K562 (cell line): Measurements from ENCODE around the gene ZMAT1. TPM values are rescaled to one million over a fixed set of nuclear protein-coding genes. Genes with fewer than 3 reads are reported as not detected.

Experiments
- ATAC-seq: fragments of 200-7000 bp; cut with Tn5 transposase; 3 replicates; pipeline ENCODE4 v1.9.1; 2020; ENCODE audit warnings: moderate library complexity
- BruUV-seq: library from RNA; stranded (reverse); fragments of 400-500 nt; replicated peaks from 2 replicates; lab custom pipeline; 2021; lab: Mats Ljungman, UMichigan
- CTCF ChIA-PET: fragments of 300-600 bp; formaldehyde crosslinking; extraction: SDS; loops from one replicate; lab custom pipeline; 2021; ENCODE audit warnings: low intra/inter-chr PET ratio; lab: Yijun Ruan, JAX
- POLR2A ChIA-PET: fragments of 300-600, 350-650 bp; sonication (Branson Sonifier 250); formaldehyde crosslinking; extraction: SDS; loops from one replicate; lab custom pipeline; 2021; ENCODE audit warnings: antibody characterized with exemption, inconsistent platforms; lab: Yijun Ruan, JAX
- DNase-seq, 4 experiments: peaks; one replicate each; pipeline versions ENCODE4 v3.0.0 to v3.0.0-alpha.2; 2011 to 2018; ENCODE audit warnings: low spot score in 3 of 4, mixed read lengths in 3 of 4; ENCODE audit errors: extremely low read depth in 1 of 4
- FAIRE-seq: peaks from 2 replicates; lab custom pipeline; 2011; peaks lifted over from hg19 to GRCh38; lab: Jason Lieb, UNC
- H2AFZ ChIP-seq: 2 replicates; pipeline ENCODE4 v1.6.0; 2011; ENCODE audit warnings: low read depth, low read length, control low read depth, inconsistent platforms
- H3K27ac ChIP-seq: fragments of 200-600 bp; 3 replicates; pipeline ENCODE4 v1.8.0; 2011; ENCODE audit warnings: low read depth, mild to moderate bottlenecking, control low read depth, inconsistent platforms, low read length, moderate library complexity, mixed read lengths; ENCODE audit errors: extremely low read depth
- H3K27me3 ChIP-seq, 2 experiments: fragments of 300-600 bp in 1 of 2; 2 replicates in 1 of 2; 3 replicates in 1 of 2; pipeline versions ENCODE4 v1.6.0 to v1.8.0; 2011; ENCODE audit warnings: inconsistent platforms in 2 of 2, low read length in 2 of 2, mild to moderate bottlenecking in 1 of 2, mixed read lengths in 1 of 2, moderate library complexity in 1 of 2; ENCODE audit not compliant: control insufficient read depth in 2 of 2, insufficient read depth in 2 of 2
- H3K36me3 ChIP-seq: fragments of 300-600 bp; 3 replicates; pipeline ENCODE4 v1.8.0; 2011; ENCODE audit warnings: mild to moderate bottlenecking, low read length, inconsistent platforms; ENCODE audit not compliant: control insufficient read depth, insufficient read depth
- H3K4me1 ChIP-seq, 2 experiments: fragments of 200-600 bp in 1 of 2; replicated peaks in 1 of 2; 2 replicates in 1 of 2; 3 replicates in 1 of 2; pipeline versions ENCODE4 v1.5.1 to v1.8.0; 2011; ENCODE audit warnings: inconsistent platforms in 2 of 2, low read length in 2 of 2, mild to moderate bottlenecking in 1 of 2, mixed read lengths in 1 of 2, moderate library complexity in 1 of 2; ENCODE audit not compliant: control insufficient read depth in 2 of 2, insufficient read depth in 2 of 2
- H3K4me2 ChIP-seq: 2 replicates; pipeline ENCODE4 v1.6.1; 2011; ENCODE audit warnings: low read length, control low read depth, inconsistent platforms, mixed read lengths; ENCODE audit not compliant: insufficient read depth
- H3K4me3 ChIP-seq: fragments of 200-600 bp; sonication (generic), shearing (Covaris generic); 2 replicates; pipeline ENCODE4 v1.5.1; 2016; ENCODE audit warnings: control low read depth, inconsistent platforms
- H3K79me2 ChIP-seq: fragments of 200-600 bp; 3 replicates; pipeline ENCODE4 v1.8.0; 2011; ENCODE audit warnings: low read length, inconsistent platforms; ENCODE audit not compliant: control insufficient read depth, insufficient read depth
- H3K9ac ChIP-seq, 2 experiments: 2 replicates each; pipeline versions ENCODE4 v1.6.0 to v1.6.1; 2011; ENCODE audit warnings: low read depth in 2 of 2, low read length in 2 of 2, control low read depth in 1 of 2, inconsistent platforms in 1 of 2, mild to moderate bottlenecking in 1 of 2, mixed read lengths in 1 of 2; ENCODE audit not compliant: insufficient read depth in 1 of 2
- H3K9me1 ChIP-seq: one replicate; pipeline ENCODE4 v1.6.0; 2011; ENCODE audit warnings: inconsistent platforms, mild to moderate bottlenecking, low read length, moderate library complexity; ENCODE audit not compliant: control insufficient read depth, insufficient read depth
- H3K9me3 ChIP-seq: replicated peaks from 2 replicates; pipeline ENCODE4 v1.5.1; 2011; ENCODE audit warnings: low read depth, low read length, inconsistent platforms; ENCODE audit not compliant: control insufficient read depth, insufficient read depth
- H4K20me1 ChIP-seq: replicated peaks from 2 replicates; pipeline ENCODE4 v1.6.1; 2011; ENCODE audit warnings: low read length, inconsistent platforms, mixed read lengths; ENCODE audit not compliant: control insufficient read depth, insufficient read depth
- ARID2 ChIP-seq: fragments of 450-650 bp; IDR thresholded peaks from 2 replicates; pipeline ENCODE4 v1.6.1; 2017; ENCODE audit warnings: antibody characterized with exemption, mild to moderate bottlenecking
- HCFC1 ChIP-seq: IDR thresholded peaks from 2 replicates; pipeline ENCODE4 v1.6.1; 2012; ENCODE audit warnings: low read depth, low read length, improper control_type of control experiment
- HMG20B ChIP-seq: fragments of 250-450 bp; sonication (Bioruptor Pico); IDR thresholded peaks from 2 replicates; pipeline ENCODE4 v1.5.0; 2021; ENCODE audit warnings: mild to moderate bottlenecking
- MTA2 ChIP-seq: fragments of 450-650 bp; IDR thresholded peaks from 2 replicates; pipeline ENCODE4 v1.6.1; 2016; ENCODE audit warnings: low read depth
- SAP30 ChIP-seq: fragments of 200-600 bp; sonication (generic); IDR thresholded peaks from 2 replicates; pipeline ENCODE4 v1.6.1; 2012; ENCODE audit warnings: borderline replicate concordance, low read depth, mild to moderate bottlenecking, moderate library complexity, low read length, control low read depth, inconsistent platforms; ENCODE audit not compliant: insufficient read depth, poor library complexity, severe bottlenecking
- TEAD4 ChIP-seq, 2 experiments: sonication (generic) in 1 of 2; formaldehyde crosslinking in 1 of 2; IDR thresholded peaks; 2 replicates each; pipeline versions ENCODE4 v1.6.1 to v1.8.0; 2012 to 2022; ENCODE audit warnings: borderline replicate concordance in 1 of 2, inconsistent platforms in 1 of 2, low read length in 1 of 2, mild to moderate bottlenecking in 1 of 2, missing genetic modification reagents in 1 of 2
- ZNF316 ChIP-seq: fragments of 450-650 bp; IDR thresholded peaks from 2 replicates; pipeline ENCODE4 v1.6.1; 2016
- ZNF668 ChIP-seq: fragments of 250-450 bp; sonication (Bioruptor Pico); IDR thresholded peaks from 2 replicates; pipeline ENCODE4 v1.8.0; 2022; ENCODE audit warnings: mild to moderate bottlenecking, inconsistent platforms
- WGBS: fragments of 100-300 bp; shearing (Covaris generic); methylation state at CpG from one replicate; pipeline ENCODE4 v1.1.6; 2016; ENCODE audit warnings: low coverage, mixed read lengths; ENCODE audit not compliant: insufficient coverage; ENCODE audit errors: missing lambda C conversion rate; 5-methylcytosine and 5-hydroxymethylcytosine counted together
- in situ Hi-C: fragments of 300-500 bp; cut with MboI; formaldehyde crosslinking; loops from 4 replicates; pipeline ENCODE4 v1.15.0; 2018; ENCODE audit warnings: inconsistent platforms, mixed read lengths
- intact Hi-C: fragments of 100-400 bp; cut with micrococcal nuclease; formaldehyde crosslinking; loops from 2 replicates; pipeline ENCODE4 v1.14.2; 2022
- polyA plus RNA-seq, 8 experiments: library from polyadenylated mRNA; depleted of rRNA in 4 of 8; stranded (reverse) in 5 of 8; unstranded in 3 of 8; fragments of >200 nt; fragmentation: Nextera tagmentation in 2 of 8; fragmentation: Illumina TruSeq in 1 of 8; extraction: Ambion mirVana in 2 of 8; extraction: Trizol in 1 of 8; gene quantifications; 2 replicates each; pipeline versions ENCODE4 v1.2.1 to v1.2.3, GENCODE V29; 2011 to 2014; ENCODE audit warnings: inconsistent platforms in 1 of 8, missing spikeins in 1 of 8
- total RNA-seq, 7 experiments: library from RNA; depleted of rRNA in 6 of 7; stranded (reverse); fragments of >200 nt in 6 of 7; fragmentation: Illumina TruSeq in 2 of 7; extraction: Trizol in 2 of 7; gene quantifications; 2 replicates each; pipeline versions ENCODE4 v1.2.1 to v1.2.3, GENCODE V29; 2011 to 2021; ENCODE audit warnings: low replicate concordance in 1 of 7
- TF ChIP-seq, protein P1 (sequence below): IDR thresholded peaks from 2 replicates; pipeline ENCODE4 v1.6.1; 2016; ENCODE audit warnings: missing genetic modification characterization, missing compliant biosample characterization
- TF ChIP-seq, protein P2 (sequence below): fragments of 250-450 bp; sonication (Bioruptor Pico); IDR thresholded peaks from 2 replicates; pipeline ENCODE4 v1.5.1; 2021; ENCODE audit warnings: mild to moderate bottlenecking
- TF ChIP-seq, protein P3 (sequence below): fragments of 200-800 bp; sonication (Bioruptor generic); IDR thresholded peaks from 2 replicates; pipeline ENCODE4 v1.6.1; 2017; ENCODE audit warnings: missing genetic modification characterization, missing compliant biosample characterization
- TF ChIP-seq, protein P4 (sequence below), 2 experiments: fragments of 450-650 bp; IDR thresholded peaks; 2 replicates each; pipeline ENCODE4 v1.6.1; 2016

ZMAT1 gene
- total and polyA plus RNA-seq, 9 of the 15 experiments (the other 6 are each of a cell fraction or from before 2014, with no cell fraction given), result 0.03 to 0.05 (median 0.04) TPM; not detected in 3

DNA sequence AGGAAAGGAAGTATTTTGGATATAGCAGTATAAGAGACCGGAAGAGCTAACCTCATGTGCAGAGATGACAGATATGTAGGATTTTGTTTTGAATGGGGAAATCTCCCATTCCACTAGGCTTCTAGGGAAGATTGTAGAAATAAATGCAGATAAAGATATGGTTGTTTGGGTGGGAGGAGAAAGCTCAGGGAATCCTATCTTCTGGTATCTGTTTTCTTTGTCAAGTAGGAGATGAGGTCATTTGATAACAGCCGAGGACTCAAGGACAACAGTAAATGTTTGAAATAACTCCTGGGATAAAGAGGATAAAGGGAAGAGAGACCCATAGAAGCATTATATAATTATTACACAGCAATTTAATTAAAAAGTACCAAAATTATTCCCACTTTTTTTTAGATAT lies 24.7 kb upstream of the ZMAT1 start:
- POLR2A ChIA-PET, result no interaction called here
- 5% methylated on average over 2 of the region's 2 CpGs for WGBS

DNA sequence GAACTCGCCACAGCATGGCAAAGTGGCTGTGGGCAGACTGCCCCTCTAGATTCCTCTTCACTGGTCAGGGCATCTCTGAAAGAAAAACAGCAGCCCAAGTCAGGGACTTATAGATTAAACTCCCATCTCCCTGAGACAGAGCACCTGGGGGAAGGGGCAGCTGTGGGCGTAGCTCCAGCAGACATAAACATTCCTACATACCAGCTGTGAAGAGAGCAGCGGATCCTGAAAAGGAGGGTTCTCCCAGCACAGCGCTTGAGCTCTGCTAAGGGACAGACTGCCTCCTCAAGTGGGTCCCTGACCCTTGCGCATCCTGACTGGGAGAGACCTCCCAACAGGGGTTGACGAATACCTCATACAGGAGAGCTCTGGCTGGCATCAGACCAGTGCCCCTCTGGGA lies 18.8 kb upstream of the ZMAT1 start:
- no peak overlapping the region for H3K9ac ChIP-seq
- H3K36me3 ChIP-seq, result no peaks in the 10 kb centered on the region
- 7% methylated on average over 4 of the region's 6 CpGs for WGBS
- POLR2A ChIA-PET, result no interaction called here
- FAIRE-seq, result no peak
- no peaks in the 10 kb centered on the region for H4K20me1 ChIP-seq
- CTCF ChIA-PET, result no interaction called here
- no peaks in the 10 kb centered on the region for H3K27me3 ChIP-seq
- no peaks in the 10 kb centered on the region for H3K4me1 ChIP-seq
- DNase-seq, result no peak
- intact Hi-C loops, result no loop called here
- no TSS peak for BruUV-seq
- no peaks in the 10 kb centered on the region for H3K9me1 ChIP-seq
- no peak overlapping the region for H3K27ac ChIP-seq
- no peak overlapping the region for H2AFZ ChIP-seq
- ATAC-seq, result no peak
- no peak overlapping the region for H3K4me3 ChIP-seq
- no peaks in the 10 kb centered on the region for H3K79me2 ChIP-seq
- no peak overlapping the region for H3K4me2 ChIP-seq
- in situ Hi-C loops, result no loop called here
- H3K9me3 ChIP-seq, result no peaks in the 10 kb centered on the region
- TF ChIP-seq, protein P1, sequence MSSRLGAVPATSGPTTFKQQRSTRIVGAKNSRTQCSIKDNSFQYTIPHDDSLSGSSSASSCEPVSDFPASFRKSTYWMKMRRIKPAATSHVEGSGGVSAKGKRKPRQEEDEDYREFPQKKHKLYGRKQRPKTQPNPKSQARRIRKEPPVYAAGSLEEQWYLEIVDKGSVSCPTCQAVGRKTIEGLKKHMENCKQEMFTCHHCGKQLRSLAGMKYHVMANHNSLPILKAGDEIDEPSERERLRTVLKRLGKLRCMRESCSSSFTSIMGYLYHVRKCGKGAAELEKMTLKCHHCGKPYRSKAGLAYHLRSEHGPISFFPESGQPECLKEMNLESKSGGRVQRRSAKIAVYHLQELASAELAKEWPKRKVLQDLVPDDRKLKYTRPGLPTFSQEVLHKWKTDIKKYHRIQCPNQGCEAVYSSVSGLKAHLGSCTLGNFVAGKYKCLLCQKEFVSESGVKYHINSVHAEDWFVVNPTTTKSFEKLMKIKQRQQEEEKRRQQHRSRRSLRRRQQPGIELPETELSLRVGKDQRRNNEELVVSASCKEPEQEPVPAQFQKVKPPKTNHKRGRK (tag), result no peak
- TF ChIP-seq TEAD4 (IDR thresholded peaks at IDR 0.05; ENCODE audit: low read length) (no peak), TEAD4 (CRISPR knock-in tag; IDR thresholded peaks at IDR 0.05; ENCODE audit: borderline replicate concordance) (no peak), ARID2 (no peak)
- TF ChIP-seq, protein P2, sequence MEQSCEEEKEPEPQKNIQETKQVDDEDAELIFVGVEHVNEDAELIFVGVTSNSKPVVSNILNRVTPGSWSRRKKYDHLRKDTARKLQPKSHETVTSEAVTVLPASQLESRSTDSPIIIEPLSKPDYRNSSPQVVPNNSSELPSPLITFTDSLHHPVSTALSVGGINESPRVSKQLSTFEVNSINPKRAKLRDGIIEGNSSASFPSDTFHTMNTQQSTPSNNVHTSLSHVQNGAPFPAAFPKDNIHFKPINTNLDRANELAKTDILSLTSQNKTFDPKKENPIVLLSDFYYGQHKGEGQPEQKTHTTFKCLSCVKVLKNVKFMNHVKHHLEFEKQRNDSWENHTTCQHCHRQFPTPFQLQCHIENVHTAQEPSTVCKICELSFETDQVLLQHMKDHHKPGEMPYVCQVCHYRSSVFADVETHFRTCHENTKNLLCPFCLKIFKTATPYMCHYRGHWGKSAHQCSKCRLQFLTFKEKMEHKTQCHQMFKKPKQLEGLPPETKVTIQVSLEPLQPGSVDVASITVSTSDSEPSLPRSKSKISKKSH, result no peak
- TF ChIP-seq, protein P3, sequence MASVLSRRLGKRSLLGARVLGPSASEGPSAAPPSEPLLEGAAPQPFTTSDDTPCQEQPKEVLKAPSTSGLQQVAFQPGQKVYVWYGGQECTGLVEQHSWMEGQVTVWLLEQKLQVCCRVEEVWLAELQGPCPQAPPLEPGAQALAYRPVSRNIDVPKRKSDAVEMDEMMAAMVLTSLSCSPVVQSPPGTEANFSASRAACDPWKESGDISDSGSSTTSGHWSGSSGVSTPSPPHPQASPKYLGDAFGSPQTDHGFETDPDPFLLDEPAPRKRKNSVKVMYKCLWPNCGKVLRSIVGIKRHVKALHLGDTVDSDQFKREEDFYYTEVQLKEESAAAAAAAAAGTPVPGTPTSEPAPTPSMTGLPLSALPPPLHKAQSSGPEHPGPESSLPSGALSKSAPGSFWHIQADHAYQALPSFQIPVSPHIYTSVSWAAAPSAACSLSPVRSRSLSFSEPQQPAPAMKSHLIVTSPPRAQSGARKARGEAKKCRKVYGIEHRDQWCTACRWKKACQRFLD, result no peak

More for the DNA sequence above, 24.7 kb upstream of the ZMAT1 start:
- Histone ChIP-seq H2AFZ (no peak overlapping the region), H3K27ac (no peak overlapping the region), H3K27me3 (no peaks in the 10 kb centered on the region), H3K9ac (no peak overlapping the region), H3K9me1 (no peaks in the 10 kb centered on the region), H3K4me1 (no peaks in the 10 kb centered on the region), H4K20me1 (no peaks in the 10 kb centered on the region), H3K79me2 (no peaks in the 10 kb centered on the region), H3K4me2 (no peak overlapping the region), H3K36me3 (no peaks in the 10 kb centered on the region), H3K4me3 (no peak overlapping the region), H3K9me3 (no peaks in the 10 kb centered on the region)
- no TSS peak for BruUV-seq
- intact Hi-C loops, result no loop called here
- no peak for ATAC-seq
- TF ChIP-seq MTA2 (no peak), SAP30 (no peak), ZNF316 (no peak), ZNF668 (CRISPR knock-in tag) (no peak), HMG20B (CRISPR knock-in tag) (no peak), HCFC1 (no peak)
- TF ChIP-seq, protein P4, sequence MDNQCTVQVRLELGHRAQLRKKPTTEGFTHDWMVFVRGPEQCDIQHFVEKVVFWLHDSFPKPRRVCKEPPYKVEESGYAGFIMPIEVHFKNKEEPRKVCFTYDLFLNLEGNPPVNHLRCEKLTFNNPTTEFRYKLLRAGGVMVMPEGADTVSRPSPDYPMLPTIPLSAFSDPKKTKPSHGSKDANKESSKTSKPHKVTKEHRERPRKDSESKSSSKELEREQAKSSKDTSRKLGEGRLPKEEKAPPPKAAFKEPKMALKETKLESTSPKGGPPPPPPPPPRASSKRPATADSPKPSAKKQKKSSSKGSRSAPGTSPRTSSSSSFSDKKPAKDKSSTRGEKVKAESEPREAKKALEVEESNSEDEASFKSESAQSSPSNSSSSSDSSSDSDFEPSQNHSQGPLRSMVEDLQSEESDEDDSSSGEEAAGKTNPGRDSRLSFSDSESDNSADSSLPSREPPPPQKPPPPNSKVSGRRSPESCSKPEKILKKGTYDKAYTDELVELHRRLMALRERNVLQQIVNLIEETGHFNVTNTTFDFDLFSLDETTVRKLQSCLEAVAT (IDR thresholded peaks at IDR 0.05), result no peak
- CTCF ChIA-PET, result no interaction called here
- no peak for DNase-seq
- FAIRE-seq, result no peak
- in situ Hi-C loops, result no loop called here
